ENCODE measurements around the gene GH2.

DNA sequence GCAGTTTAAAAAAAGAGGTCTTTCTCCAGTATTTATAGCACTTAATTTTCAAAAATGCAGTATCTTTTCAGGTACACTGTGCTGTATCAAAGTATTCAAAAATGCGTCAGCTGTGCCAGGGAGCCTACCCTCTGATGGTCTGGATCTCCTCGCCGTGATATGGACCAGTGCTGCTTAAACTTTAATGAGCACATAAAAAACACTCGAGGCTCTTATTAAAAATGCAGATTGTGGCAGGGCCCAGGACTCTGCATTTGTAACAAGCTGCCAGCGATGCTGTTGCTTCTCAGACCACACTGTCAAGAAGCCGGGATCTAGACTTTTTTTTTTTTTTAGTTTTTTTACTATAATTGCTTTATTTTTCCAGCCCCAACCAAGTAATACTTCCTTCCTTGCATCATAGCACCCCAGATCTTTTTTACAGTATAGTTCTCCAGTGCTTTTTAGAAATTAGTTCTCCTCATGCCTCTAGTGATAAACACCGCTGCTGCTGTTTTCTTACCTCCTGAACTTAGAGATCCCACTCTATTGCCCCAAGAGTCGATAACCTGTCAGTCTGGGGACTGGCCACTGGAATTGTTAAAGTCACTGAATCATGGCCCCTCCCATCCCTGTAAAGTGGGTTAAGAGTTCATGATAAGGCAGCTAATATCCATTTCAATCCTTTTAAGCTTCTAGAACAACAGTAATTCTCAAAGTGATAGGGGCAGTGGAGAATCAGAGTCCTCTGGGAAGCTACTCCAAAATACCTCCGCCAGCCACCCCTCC, 37.6 kb downstream of the GH2 start:
- TF ChIP-seq, protein P1, sequence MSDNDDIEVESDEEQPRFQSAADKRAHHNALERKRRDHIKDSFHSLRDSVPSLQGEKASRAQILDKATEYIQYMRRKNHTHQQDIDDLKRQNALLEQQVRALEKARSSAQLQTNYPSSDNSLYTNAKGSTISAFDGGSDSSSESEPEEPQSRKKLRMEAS (IDR thresholded peaks at IDR 0.05) = no peak
- TF ChIP-seq REST (IDR thresholded peaks at IDR 0.05; ENCODE audit: low read depth) = no peak
- no peak for TF ChIP-seq YY1 (IDR thresholded peaks at IDR 0.05; ENCODE audit: low read depth)

All from Ishikawa (cell line).